Activated CD8-positive, alpha-beta memory T cell treated with anti-CD3 and anti-CD28 coated beads for 4 hours (primary cell): Measurements from ENCODE around the gene METTL1.

Experiments
- DNase-seq, 2 donors: peaks; one replicate each; pipeline ENCODE4 v3.0.0-alpha.2; 2020; ENCODE audit warnings: low read depth in 2 of 2

Gene METTL1

DNA sequence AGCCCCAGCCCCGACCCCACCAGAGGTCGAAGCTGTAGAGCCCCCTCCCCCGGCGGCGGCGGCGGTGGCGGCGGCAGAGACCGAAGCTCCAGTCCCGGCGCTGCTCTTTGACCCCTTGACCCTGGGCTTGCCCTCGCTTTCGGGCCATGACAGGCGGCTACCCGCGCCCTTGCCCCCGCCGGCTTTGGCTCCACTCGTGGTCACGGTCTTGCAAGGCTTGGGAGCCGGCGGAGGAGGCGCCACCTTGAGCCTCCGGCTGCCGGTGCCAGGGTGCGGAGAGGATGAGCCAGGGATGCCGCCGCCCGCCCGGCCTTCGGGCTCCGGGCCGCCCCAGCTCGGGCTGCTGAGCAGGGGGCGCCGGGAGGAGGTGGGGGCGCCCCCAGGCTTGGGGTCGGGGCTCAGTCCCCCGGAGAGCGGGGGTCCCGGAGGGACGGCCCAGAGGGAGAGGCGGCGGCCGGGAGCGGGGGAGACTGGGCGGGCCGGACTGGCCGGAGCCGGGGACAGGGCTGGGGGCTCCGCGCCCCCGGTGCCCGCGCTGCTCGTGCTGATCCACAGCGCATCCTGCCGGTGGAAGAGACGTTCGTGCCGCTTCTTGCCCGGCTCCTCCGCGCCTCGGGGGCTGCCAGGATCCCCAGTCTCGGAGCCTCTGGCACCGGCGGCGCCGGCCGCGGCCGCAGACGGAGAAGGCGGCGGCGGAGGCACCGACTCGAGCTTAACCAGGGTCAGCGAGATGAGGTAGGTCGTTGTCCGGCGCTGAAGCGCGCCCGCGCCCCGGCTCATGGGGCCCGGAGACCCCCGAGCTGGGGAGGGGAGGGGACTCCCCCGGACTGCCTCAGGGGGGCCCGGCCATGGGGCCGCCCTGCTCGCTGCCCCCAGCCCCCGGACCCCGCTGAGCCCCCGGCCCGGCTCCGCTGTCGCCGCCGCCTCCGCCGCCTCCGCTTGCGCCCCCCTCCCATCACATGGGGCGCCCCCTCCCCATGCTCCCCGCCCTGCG is 34.1 kb downstream of the METTL1 start:
- no peak for DNase-seq

DNA sequence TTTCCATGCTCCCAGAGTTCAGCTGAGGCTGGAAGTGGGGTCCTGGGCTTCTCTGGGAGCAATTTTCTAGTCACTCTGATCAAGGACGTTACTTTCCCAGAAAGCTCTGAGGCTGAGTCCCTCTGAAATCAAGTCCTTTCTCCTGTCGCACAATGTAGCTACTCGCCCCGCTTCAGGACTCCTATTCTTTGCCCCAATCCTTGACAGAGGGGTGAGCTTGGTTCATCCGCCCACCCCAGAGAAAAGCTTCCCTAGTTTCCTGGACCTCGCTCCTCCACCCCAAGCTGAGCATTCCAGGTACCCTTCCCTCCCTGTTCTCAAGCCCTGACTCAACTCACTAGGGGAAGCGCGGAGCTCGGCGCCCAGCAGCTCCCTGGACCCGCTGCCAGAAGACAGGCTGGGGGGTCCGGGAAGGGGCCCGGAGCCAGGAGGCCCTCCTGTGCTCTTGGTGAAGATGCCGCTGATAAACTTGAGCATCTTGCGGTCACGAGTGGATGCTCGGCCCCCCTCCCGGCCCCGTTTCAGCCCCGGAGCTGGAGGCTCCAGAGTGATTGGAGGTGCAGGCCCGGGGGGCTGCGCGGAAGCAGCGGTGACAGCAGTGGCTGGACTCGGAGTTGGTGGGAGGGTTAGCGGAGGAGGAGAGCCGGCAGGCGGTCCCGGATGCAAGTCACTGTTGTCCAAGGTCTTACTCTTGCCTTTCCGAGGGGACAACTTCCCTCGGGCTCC is 35.0 kb downstream of the METTL1 start:
- DNase-seq, result no peak

- DNase-seq, result no peak
These were observed 35.8 kb downstream of the METTL1 start for GRCh38 chr12:57735952-57736740.

- DNase-seq, result no peak
These were observed 36.6 kb downstream of the METTL1 start for GRCh38 chr12:57735198-57735855.

DNA sequence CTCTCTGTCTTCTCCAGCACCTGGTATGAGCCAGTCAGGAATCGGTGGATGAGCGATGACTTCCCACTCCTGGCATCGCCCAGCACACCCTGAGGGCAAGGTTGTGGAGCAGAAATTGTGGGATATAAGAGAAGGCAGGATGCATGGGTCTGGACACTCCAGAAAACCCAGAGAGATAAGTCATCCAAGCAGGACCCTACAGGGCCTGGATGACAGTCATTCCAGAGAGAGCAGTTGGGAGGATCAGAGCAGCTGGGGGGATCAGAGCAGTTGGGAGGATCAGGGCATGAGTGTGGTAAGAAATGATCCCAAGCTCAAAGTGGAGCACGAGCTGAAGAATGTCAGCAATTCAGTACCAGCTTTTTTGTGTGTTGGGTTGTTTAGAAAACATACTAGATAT is 37.3 kb downstream of the METTL1 start:
- DNase-seq, result no peak

DNA sequence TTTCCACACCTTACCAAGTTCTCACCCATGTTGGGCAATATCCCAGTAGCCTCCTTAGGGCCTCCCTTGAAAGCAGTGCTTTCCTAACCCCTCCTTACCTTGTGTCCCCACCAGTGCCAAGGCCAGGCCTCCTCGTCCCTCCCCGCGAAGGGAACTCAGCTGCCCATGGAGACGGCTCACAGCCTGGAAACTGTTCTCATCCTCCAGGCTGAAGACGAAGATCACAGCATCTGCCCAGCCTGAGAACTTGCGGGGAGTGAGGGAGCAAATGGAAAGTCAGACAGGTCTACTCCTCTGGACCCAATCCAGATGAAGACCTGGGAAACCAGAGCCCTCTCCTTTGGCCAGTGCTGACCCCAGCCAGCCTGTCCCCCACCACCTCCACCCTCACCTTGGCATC is 38.0 kb downstream of the METTL1 start:
- no peak for DNase-seq

DNA sequence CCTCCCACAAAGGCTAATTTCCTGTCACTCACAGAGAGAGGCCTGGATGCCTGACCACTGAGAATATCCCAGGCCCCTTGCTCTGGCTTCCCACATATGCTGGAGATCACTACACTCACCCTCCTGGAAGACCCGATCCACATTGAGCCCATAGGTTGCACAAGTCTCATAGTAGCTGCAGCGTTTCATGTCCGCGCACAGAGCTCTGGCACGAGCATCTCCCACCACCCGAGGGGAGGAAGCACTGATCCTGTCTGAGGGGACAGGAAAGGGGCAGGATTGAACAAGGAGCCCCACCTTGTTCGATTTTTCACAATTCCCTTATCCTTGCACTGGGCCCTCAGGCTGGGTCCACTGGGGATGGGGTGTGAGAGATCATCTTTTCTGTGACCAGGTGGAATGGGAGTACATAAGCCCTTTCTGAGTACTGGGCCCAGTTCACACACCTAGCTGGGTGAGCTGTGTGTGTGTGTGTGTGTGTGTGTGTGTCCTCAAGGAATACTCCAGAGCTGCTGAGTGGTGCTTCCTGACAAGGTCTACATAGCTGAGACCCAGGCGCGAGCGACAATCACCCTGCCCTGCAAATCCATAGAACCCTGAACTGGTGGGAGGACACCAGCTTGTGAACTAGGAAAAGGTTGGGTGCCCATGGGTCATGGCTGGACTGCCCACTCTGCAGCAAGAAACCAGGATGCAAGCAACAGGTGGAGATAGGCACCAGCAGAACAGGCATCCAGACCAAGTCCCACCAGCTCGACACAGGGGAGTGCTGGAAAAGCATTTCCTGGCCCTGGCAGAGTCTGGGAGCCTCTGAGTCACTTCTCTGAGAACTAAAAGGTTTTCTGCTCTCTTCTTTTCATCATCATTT is 38.9 kb downstream of the METTL1 start:
- no peak for DNase-seq

GRCh38 chr12:57732270-57732669 is 39.6 kb downstream of the METTL1 start:
- DNase-seq, result no peak

DNA sequence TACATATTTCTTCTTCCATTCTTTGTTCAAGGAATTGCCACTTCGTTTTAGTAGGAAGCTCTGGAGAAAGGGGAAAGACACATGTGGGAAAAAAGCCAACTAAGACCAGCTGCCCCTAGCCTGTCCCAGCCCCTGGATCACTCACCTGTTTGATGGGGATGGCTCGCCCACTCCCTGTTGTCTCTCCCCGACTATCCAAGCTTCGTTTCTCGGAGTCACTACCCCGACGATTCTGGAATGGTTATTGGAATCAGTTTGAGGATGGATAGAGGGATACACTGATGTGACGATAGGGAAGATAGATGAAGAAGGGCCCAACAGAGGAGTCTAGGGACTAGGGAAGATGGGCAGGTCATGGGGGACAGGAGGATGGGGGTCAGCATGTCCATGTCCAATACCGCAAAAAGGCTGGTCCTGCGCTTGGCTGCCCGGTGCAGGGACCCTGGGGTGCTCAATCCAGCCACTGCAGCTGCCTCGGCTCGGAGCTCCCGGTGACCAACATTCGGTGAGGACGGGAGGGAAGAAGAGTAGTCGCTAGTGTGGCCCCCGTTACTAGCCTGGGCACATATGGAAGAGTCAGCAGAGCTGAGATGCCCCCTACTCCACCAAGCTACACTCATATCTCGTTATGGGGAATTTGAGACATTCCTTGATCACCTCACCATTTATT is 40.4 kb downstream of the METTL1 start:
- DNase-seq, result no peak

- no peak for DNase-seq
These were observed 41.4 kb downstream of the METTL1 start for GRCh38 chr12:57730336-57731067.

GRCh38 chr12:57729321-57729844 is 42.5 kb downstream of the METTL1 start:
- DNase-seq, result no peak

DNA sequence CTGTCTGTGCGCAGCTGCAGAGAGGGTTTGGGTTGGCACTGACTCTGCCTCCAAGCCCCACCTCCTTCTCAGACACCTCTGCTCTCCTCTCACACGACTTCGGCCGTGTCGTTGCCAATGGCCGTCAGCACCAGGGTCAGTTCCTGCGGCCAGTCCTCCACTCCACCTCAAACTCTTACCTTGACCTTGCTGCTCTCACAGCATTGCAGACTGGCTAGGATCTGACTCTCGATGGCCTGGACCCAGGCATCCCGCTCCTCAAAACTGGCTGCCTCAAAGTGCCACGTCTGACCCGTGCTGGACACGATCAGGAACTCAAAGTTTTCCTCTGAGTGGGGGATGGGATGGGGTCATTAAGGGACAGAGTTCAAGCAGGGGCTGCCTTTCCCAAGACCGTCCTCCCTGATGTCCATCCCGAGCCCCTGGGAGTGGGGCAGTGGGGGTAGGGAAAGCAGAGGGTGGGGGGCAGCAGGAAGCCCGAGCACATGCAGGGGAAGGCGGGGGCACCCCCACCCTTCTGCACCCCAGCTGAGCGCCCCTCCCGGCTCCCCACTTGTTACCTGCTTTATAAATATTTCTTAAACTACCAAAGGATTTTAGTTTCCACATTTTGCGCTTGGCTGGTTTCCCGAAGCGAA is 44.0 kb downstream of the METTL1 start:
- DNase-seq, result no peak

DNA sequence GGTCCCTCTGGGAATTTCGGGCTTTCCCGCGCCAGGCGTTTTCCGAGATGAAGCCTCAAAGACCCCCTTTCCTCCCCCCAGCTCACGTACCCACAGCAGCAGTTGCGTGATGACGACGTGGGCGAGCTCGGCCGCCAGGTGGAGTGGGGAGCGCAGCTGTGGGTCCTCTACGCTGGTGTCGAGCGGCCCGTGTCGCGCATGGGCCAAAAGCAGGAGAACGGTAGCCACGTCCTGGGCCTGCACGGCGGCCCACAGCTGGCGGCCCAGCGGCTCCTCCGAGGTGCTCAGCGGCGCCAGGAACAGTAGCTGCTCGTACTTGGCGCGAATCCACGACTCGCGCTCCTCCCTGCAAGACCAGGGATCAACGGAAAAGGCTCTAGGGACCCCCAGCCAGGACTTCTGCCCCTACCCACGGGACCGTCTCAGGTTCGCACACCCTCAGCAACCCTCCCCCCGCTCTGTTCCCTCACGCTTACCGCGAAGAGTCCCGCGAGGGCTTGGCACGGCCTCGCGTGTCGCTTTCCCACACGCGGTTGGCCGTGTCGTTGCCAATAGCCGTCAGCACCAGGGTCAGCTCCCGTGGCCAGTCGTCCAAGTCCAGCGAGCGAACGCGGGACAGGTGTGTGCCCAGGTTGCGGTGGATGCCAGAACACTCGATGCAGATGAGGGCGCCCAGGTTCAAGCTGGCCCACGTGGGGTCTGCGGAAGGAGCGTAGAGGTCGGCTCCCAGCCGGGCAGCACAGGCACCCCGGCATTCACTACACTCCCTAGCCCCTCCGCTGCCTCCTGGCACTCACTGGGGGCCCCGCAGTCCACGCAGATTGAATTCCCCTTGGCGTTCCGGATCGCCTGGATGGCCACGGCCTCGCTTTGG is 44.8 kb downstream of the METTL1 start:
- DNase-seq, result no peak

DNA sequence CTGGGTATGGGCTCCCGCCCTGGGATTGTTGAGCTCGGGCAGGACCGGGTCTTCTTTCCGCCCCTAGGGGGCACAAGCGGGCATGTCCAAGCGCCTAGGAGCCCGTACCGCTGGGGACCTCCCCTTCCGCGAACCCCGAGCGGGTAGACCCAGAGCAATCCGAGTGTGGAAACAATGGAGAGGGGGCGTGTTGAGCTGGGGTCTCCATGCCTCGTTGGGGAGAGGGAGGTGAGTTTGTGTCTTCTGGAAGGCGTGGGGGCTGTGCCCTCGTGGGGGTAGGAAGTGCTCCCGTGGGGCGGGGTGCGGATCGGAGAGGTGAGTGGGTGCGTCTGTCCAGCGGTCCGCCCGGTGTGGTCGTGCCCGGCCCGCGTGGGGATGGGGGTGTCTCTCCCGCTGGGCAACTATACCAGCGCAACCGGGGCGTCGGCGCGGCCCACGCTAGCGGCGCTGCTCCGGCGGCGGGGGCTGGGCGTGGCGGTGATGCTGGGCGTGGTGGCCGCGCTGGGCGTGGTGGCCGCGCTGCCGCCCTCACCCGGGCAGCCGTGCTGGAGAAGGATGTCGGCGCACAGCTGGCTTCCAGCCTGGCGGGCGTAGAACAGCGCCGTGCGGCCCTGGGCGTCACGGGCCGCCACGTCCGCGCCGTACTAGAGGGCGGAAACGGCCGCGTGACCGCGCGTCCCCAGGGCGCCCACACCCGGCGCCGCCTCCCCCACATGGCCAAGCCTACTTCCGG is 45.6 kb downstream of the METTL1 start:
- no peak for DNase-seq

GRCh38 chr12:57725851-57726150 is 46.1 kb downstream of the METTL1 start:
- no peak for DNase-seq

DNA sequence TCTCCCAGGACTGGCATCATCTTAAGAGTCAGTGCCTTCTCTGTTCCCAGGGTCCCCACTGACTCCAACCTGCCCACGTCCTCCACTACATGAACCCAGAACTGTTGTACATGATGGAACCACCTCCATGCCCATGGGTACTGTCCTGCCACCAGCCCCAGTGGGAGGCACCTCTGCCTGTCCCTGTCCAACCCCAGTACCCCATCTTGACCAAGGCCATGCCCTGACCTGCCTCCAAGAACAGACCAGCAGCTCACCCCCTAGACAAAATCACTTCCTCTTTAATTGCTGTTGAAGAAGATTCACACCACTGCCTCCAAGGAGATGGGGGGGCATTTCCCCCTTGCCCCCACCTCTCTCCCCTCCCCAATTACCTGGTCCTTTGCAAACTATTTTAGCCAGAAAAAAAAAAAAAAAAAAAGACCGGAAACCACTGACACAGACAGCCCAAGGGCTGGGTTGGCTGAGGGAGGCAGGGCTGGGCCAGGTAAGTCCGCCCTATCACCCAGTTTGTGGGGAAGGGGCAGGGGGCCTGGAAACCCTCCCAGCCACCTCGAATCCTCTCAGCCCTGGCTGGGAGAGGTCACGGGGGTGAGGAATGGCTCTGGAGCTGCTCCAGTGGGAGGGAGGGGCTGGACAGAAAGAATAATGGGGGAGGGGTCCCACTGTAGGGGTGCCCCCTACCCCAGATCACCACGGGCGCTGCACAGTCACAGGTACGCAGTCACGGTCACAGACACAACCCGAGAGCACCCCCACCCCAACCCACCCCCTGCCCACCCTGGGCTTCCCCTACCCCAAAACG is 46.8 kb downstream of the METTL1 start:
- no peak for DNase-seq
